ENCODE results near the gene MIAT. TPM values are rescaled to one million over a fixed set of nuclear protein-coding genes. Genes with fewer than 3 reads are reported as not detected.

Gene MIAT
- total RNA-seq, 1 experiment from 2014 or later = 0.48 TPM

GRCh38 chr22:26665813-26666231, 8.4 kb downstream of the MIAT start:
- no TSS peak for BruUV-seq (replicated peaks)
- no peak overlapping the region for H3K4me2 ChIP-seq
- H3K36me3 ChIP-seq (ENCODE audit: low read depth) = no peaks in the 10 kb centered on the region
- no peaks in the 10 kb centered on the region for H3K4me1 ChIP-seq (replicated peaks; ENCODE audit: insufficient read depth)
- POLR2A ChIA-PET (ENCODE audit: unreplicated experiment) = no interaction called here
- no peak for DNase-seq
- H4K20me1 ChIP-seq (ENCODE audit: insufficient read depth) = no peaks in the 10 kb centered on the region
- no peak overlapping the region for H2AFZ ChIP-seq
- TF ChIP-seq EZH2 (IDR thresholded peaks at IDR 0.05; ENCODE audit: low read depth) = no peak
- TF ChIP-seq CTCF (conservative IDR thresholded peaks at IDR 0.05) = peak; percentile 23; the same call in 1 of the 2 replicates
- intact Hi-C loops (cut with micrococcal nuclease; ENCODE audit: unreplicated experiment) = no loop called here
- CTCF ChIA-PET = interaction anchor here (1.7 kb wide), 1 partner anchor 301 kb away, joined by 13 read pairs; no protein-coding TSS in a partner anchor
- H3K79me2 ChIP-seq (ENCODE audit: low read depth) = no peaks in the 10 kb centered on the region
- no peak overlapping the region for H3K27ac ChIP-seq
- H3K4me3 ChIP-seq = no peak overlapping the region
- no peaks in the 10 kb centered on the region for H3K9me2 ChIP-seq (ENCODE audit: insufficient read depth)
- no peaks in the 10 kb centered on the region for H3F3A ChIP-seq (ENCODE audit: insufficient read depth, low read depth)
- no peaks in the 10 kb centered on the region for H3K27me3 ChIP-seq (ENCODE audit: insufficient read depth, low read depth)
- H3K9me3 ChIP-seq (ENCODE audit: insufficient read depth, low read depth) = no peaks in the 10 kb centered on the region

- no peak overlapping the region for H2AFZ ChIP-seq
- no peaks in the 10 kb centered on the region for H4K20me1 ChIP-seq (ENCODE audit: insufficient read depth)
- TF ChIP-seq CTCF (conservative IDR thresholded peaks at IDR 0.05) (no peak), EZH2 (IDR thresholded peaks at IDR 0.05; ENCODE audit: low read depth) (no peak)
- peaks cover 2% of the 10 kb centered on the region; the same call in 1 of the 2 replicates for H3F3A ChIP-seq (ENCODE audit: insufficient read depth, low read depth)
- H3K4me1 ChIP-seq (replicated peaks; ENCODE audit: insufficient read depth) = no peaks in the 10 kb centered on the region
- H3K27ac ChIP-seq = no peak overlapping the region
- POLR2A ChIA-PET (ENCODE audit: unreplicated experiment) = no interaction called here
- no peak overlapping the region for H3K4me2 ChIP-seq
- no peak for DNase-seq
- intact Hi-C loops (cut with micrococcal nuclease; ENCODE audit: unreplicated experiment) = no loop called here
- H3K4me3 ChIP-seq = no peak overlapping the region
- no peaks in the 10 kb centered on the region for H3K27me3 ChIP-seq (ENCODE audit: insufficient read depth, low read depth)
- no peaks in the 10 kb centered on the region for H3K9me2 ChIP-seq (ENCODE audit: insufficient read depth)
- H3K36me3 ChIP-seq (ENCODE audit: low read depth) = no peaks in the 10 kb centered on the region
- CTCF ChIA-PET = no interaction called here
- no TSS peak for BruUV-seq (replicated peaks)
- H3K9me3 ChIP-seq (ENCODE audit: insufficient read depth, low read depth) = no peaks in the 10 kb centered on the region
- H3K79me2 ChIP-seq (ENCODE audit: low read depth) = no peaks in the 10 kb centered on the region
These were observed 9.8 kb downstream of the MIAT start for GRCh38 chr22:26667140-26667539.

DNA sequence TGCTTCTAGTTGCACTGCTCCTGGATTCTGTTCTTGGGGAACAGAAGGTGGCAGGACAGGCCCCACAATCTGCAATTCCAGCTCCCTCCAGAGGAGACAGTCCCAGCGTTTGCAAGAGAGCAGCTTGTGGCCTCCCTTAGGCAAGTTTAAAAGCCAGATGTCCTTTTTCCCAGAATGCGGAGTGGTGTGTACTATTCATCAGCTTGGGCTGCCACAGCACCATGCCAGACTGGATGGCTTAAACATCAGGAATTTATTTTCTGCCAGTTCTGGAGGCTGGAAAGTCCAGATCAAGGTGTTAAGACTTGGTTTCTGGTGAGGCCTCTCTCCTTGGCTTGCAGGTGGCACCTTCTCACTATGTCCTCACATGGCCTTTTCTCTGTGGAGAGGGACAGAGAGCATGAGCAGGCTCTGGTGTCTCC, 11.7 kb downstream of the MIAT start:
- intact Hi-C loops (cut with micrococcal nuclease; ENCODE audit: unreplicated experiment) = no loop called here
- peaks cover 6% of the 10 kb centered on the region for H3K4me1 ChIP-seq (replicated peaks; ENCODE audit: insufficient read depth)
- H2AFZ ChIP-seq = no peak overlapping the region

More for the DNA sequence above, 11.7 kb downstream of the MIAT start:
- ChIA-PET POLR2A (ENCODE audit: unreplicated experiment) (no interaction called here), CTCF (no interaction called here)
- no peaks in the 10 kb centered on the region for H3K9me2 ChIP-seq (ENCODE audit: insufficient read depth)
- peaks cover 9% of the 10 kb centered on the region for H3K79me2 ChIP-seq (ENCODE audit: low read depth)
- no peaks in the 10 kb centered on the region for H3K9me3 ChIP-seq (ENCODE audit: insufficient read depth, low read depth)
- peak; percentile 30 to 40 for DNase-seq
- no peak overlapping the region for H3K4me3 ChIP-seq
- H4K20me1 ChIP-seq (ENCODE audit: insufficient read depth) = no peaks in the 10 kb centered on the region
- no peak overlapping the region for H3K4me2 ChIP-seq
- H3K27ac ChIP-seq = no peak overlapping the region
- H3K36me3 ChIP-seq (ENCODE audit: low read depth) = no peaks in the 10 kb centered on the region
- no TSS peak for BruUV-seq (replicated peaks)
- H3F3A ChIP-seq (ENCODE audit: insufficient read depth, low read depth) = peaks cover 22% of the 10 kb centered on the region; the same call in 1 of the 2 replicates
- peak; percentile 73 for TF ChIP-seq CTCF (conservative IDR thresholded peaks at IDR 0.05)
- no peak for TF ChIP-seq EZH2 (IDR thresholded peaks at IDR 0.05; ENCODE audit: low read depth)
- no peaks in the 10 kb centered on the region for H3K27me3 ChIP-seq (ENCODE audit: insufficient read depth, low read depth)
